Measurements from ENCODE around the gene NBAS. TPM values are rescaled to one million over a fixed set of nuclear protein-coding genes. Genes with fewer than 3 reads are reported as not detected.

NBAS gene
- total and polyA plus RNA-seq, 2 of the 13 experiments (the other 11 are each of a cell fraction or from before 2014, with no cell fraction given) = 33.6 to 58.7 TPM

DNA sequence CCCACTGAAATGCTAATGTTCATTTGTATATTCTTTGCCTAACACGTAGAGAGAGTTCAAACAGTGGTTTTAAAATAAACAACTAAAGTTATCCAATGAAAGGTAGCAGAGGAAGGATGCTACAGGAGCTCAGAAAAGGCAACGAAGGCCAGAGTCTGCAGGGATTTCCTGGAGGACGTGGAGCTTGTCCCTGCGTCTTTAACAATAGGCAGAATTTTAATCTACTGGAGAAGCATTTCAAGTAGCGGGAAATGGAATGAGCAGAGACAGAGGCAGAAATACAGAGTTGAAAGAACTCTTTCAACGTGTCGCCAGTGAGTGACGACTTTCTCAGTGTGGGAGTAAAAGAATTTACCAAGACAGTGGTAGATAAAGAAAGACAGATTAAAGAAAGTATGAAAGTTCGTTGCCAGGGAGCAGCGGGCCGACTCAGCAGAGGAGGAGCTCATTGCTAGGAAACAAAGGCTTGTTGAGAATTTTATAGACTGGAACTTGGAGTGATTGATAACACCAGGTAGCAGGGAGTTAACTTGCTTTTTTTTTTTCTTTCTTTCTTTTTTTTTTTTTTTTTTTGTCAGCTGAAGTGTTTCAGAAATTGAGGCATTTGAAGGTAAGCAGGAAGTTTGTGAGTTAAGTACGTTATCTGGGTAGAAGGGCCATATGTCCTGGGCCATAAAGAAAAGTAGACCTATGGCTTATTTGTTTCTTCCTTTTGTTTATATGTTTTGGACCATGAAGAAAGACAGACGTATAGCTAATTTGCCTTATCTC, 625 bp upstream of the NBAS start (continued):
- TF ChIP-seq, protein P1, sequence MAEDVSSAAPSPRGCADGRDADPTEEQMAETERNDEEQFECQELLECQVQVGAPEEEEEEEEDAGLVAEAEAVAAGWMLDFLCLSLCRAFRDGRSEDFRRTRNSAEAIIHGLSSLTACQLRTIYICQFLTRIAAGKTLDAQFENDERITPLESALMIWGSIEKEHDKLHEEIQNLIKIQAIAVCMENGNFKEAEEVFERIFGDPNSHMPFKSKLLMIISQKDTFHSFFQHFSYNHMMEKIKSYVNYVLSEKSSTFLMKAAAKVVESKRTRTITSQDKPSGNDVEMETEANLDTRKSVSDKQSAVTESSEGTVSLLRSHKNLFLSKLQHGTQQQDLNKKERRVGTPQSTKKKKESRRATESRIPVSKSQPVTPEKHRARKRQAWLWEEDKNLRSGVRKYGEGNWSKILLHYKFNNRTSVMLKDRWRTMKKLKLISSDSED (CRISPR knock-in tag; IDR thresholded peaks at IDR 0.05) = no peak
- no peak for TF ChIP-seq ZNF44 (CRISPR knock-in tag; IDR thresholded peaks at IDR 0.05)
- no peak for TF ChIP-seq ZSCAN30 (CRISPR knock-in tag; IDR thresholded peaks at IDR 0.05)
- TF ChIP-seq DPF2 (CRISPR knock-in tag; IDR thresholded peaks at IDR 0.05; ENCODE audit: borderline replicate concordance, low read depth) = no peak
- no peak for TF ChIP-seq ONECUT2 (CRISPR knock-in tag; IDR thresholded peaks at IDR 0.05)
- TF ChIP-seq, protein P2, sequence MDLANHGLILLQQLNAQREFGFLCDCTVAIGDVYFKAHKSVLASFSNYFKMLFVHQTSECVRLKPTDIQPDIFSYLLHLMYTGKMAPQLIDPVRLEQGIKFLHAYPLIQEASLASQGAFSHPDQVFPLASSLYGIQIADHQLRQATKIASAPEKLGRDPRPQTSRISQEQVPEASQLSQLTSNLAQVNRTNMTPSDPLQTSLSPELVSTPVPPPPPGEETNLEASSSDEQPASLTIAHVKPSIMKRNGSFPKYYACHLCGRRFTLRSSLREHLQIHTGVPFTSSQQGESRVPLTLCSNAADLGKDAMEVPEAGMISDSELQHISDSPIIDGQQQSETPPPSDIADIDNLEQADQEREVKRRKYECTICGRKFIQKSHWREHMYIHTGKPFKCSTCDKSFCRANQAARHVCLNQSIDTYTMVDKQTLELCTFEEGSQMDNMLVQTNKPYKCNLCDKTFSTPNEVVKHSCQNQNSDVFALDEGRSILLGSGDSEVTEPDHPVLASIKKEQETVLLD (CRISPR knock-in tag; IDR thresholded peaks at IDR 0.05; ENCODE audit: low read depth) = no peak
- TF ChIP-seq TARDBP (CRISPR knock-in tag; IDR thresholded peaks at IDR 0.05) = no peak
- no peak for TF ChIP-seq ZMAT3 (CRISPR knock-in tag; conservative IDR thresholded peaks at IDR 0.05)
- TF ChIP-seq GLI4 (CRISPR knock-in tag; IDR thresholded peaks at IDR 0.05; ENCODE audit: borderline replicate concordance) = no peak
- no peak for TF ChIP-seq ZNF839 (CRISPR knock-in tag; IDR thresholded peaks at IDR 0.05; ENCODE audit: borderline replicate concordance)
- no peak for TF ChIP-seq SOX13 (IDR thresholded peaks at IDR 0.05)
- no peak for TF ChIP-seq SOX13 (CRISPR knock-in tag; conservative IDR thresholded peaks at IDR 0.05 in 1 of 2, IDR thresholded peaks at IDR 0.05 in 1 of 2)
- TF ChIP-seq ZNF501 (CRISPR knock-in tag; IDR thresholded peaks at IDR 0.05) = no peak; the same call in 1 of the 2 replicates
- TF ChIP-seq, protein P3, sequence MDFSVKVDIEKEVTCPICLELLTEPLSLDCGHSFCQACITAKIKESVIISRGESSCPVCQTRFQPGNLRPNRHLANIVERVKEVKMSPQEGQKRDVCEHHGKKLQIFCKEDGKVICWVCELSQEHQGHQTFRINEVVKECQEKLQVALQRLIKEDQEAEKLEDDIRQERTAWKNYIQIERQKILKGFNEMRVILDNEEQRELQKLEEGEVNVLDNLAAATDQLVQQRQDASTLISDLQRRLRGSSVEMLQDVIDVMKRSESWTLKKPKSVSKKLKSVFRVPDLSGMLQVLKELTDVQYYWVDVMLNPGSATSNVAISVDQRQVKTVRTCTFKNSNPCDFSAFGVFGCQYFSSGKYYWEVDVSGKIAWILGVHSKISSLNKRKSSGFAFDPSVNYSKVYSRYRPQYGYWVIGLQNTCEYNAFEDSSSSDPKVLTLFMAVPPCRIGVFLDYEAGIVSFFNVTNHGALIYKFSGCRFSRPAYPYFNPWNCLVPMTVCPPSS (IDR thresholded peaks at IDR 0.05) = no peak
- TF ChIP-seq, protein P4, sequence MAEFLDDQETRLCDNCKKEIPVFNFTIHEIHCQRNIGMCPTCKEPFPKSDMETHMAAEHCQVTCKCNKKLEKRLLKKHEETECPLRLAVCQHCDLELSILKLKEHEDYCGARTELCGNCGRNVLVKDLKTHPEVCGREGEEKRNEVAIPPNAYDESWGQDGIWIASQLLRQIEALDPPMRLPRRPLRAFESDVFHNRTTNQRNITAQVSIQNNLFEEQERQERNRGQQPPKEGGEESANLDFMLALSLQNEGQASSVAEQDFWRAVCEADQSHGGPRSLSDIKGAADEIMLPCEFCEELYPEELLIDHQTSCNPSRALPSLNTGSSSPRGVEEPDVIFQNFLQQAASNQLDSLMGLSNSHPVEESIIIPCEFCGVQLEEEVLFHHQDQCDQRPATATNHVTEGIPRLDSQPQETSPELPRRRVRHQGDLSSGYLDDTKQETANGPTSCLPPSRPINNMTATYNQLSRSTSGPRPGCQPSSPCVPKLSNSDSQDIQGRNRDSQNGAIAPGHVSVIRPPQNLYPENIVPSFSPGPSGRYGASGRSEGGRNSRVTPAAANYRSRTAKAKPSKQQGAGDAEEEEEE (CRISPR knock-in tag; IDR thresholded peaks at IDR 0.05; ENCODE audit: borderline replicate concordance) = no peak
- TF ChIP-seq ZNF549 (CRISPR knock-in tag; IDR thresholded peaks at IDR 0.05) = no peak
- no peak for TF ChIP-seq DNMT3B (CRISPR knock-in tag; conservative IDR thresholded peaks at IDR 0.05)
- no peak for TF ChIP-seq ZNF33A (CRISPR knock-in tag; IDR thresholded peaks at IDR 0.05; ENCODE audit: borderline replicate concordance)
- no peak for TF ChIP-seq JUN (CRISPR knock-in tag; IDR thresholded peaks at IDR 0.05)
- TF ChIP-seq, protein P5, sequence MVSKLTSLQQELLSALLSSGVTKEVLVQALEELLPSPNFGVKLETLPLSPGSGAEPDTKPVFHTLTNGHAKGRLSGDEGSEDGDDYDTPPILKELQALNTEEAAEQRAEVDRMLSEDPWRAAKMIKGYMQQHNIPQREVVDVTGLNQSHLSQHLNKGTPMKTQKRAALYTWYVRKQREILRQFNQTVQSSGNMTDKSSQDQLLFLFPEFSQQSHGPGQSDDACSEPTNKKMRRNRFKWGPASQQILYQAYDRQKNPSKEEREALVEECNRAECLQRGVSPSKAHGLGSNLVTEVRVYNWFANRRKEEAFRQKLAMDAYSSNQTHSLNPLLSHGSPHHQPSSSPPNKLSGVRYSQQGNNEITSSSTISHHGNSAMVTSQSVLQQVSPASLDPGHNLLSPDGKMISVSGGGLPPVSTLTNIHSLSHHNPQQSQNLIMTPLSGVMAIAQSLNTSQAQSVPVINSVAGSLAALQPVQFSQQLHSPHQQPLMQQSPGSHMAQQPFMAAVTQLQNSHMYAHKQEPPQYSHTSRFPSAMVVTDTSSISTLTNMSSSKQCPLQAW (CRISPR knock-in tag; IDR thresholded peaks at IDR 0.05) = no peak

Data from HepG2 (cell line).